Thyroid gland (tissue), 4 donors: ENCODE data around the gene GRK6. TPM values are rescaled to one million over a fixed set of nuclear protein-coding genes. Genes with fewer than 3 reads are reported as not detected.

Source experiments
- DNase-seq, 2 donors: peaks; one replicate each; pipeline ENCODE4 v3.0.0-alpha.2; 2019
- H3K27ac ChIP-seq, 3 donors: fragments of 200-600 bp; sonication (generic); 1 replicate in 2 of 3; 2 replicates in 1 of 3; pipeline ENCODE4 v1.5.1; 2016 to 2019; ENCODE audit warnings: mild to moderate bottlenecking in 1 of 3, moderate library complexity in 1 of 3
- H3K27me3 ChIP-seq: fragments of 200-600 bp; sonication (generic); one replicate; pipeline ENCODE4 v1.5.1; 2019
- H3K36me3 ChIP-seq, 2 donors: fragments of 200-600 bp; sonication (generic); one replicate each; pipeline ENCODE4 v1.5.1; 2016 to 2019
- H3K4me1 ChIP-seq, 2 donors: fragments of 200-600 bp; sonication (generic); one replicate each; pipeline ENCODE4 v1.5.1; 2017 to 2019
- H3K4me3 ChIP-seq, 3 donors: fragments of 200-600 bp; sonication (generic); replicated peaks in 1 of 3; 1 replicate in 2 of 3; 2 replicates in 1 of 3; pipeline ENCODE4 v1.5.1; 2016; ENCODE audit warnings: mild to moderate bottlenecking in 1 of 3
- H3K9me3 ChIP-seq: fragments of 200-600 bp; sonication (generic); one replicate; pipeline ENCODE4 v1.5.1; 2017
- CTCF ChIP-seq, 6 experiments: fragments of 200-600 bp in 3 of 6; fragments of 450-650 bp in 3 of 6; sonication (generic) in 3 of 6; IDR thresholded peaks; one replicate each; pipeline ENCODE4 v1.5.1; 2016 to 2019; ENCODE audit warnings: antibody characterized with exemption in 6 of 6, mild to moderate bottlenecking in 2 of 6, inconsistent platforms in 1 of 6, moderate library complexity in 1 of 6
- POLR2A ChIP-seq, 2 donors: fragments of 450-650 bp; IDR thresholded peaks; one replicate each; pipeline ENCODE4 v1.6.1; 2017; ENCODE audit warnings: antibody characterized with exemption in 2 of 2, mild to moderate bottlenecking in 2 of 2, moderate library complexity in 1 of 2
- WGBS, 2 donors: methylation state at CpG; one replicate each; pipeline ENCODE4 v1.1.5; 2017; 5-methylcytosine and 5-hydroxymethylcytosine counted together
- intact Hi-C: fragments of 100-400 bp; cut with DNase I; formaldehyde crosslinking; loops from one replicate; pipeline ENCODE4 v1.15.1; 2023
- total RNA-seq, 4 donors: library from RNA; depleted of rRNA; stranded (reverse); fragments of >200 nt; gene quantifications; one replicate each; pipeline ENCODE4 v1.2.3, GENCODE V29; 2016

The GRK6 gene
- total RNA-seq, 4 donors from 2014 or later = 14.0 to 27.8 (median 18.8) TPM

- no peak for DNase-seq
- Histone ChIP-seq H3K4me3 (no peak overlapping the region), H3K9me3 (no peaks in the 10 kb centered on the region), H3K4me1 (peaks cover 23 to 29% of the 10 kb centered on the region in 2 donors), H3K27ac (no peak overlapping the region), H3K27me3 (no peaks in the 10 kb centered on the region), H3K36me3 (no peaks in the 10 kb centered on the region)
- intact Hi-C loops = loop anchor here (5.0 kb wide), 1 partner anchor 49 kb away; the partner anchor contains the start of gene PFN3
- WGBS, 2 donors = 84 to 96% methylated on average over 9 of the region's 10 CpGs
- TF ChIP-seq POLR2A (IDR thresholded peaks at IDR 0.05) (no peak), CTCF (IDR thresholded peaks at IDR 0.05) (no peak)
These were observed 24.4 kb downstream of the GRK6 start for GRCh38 chr5:177450667-177451424.

GRCh38 chr5:177452688-177453638, 26.5 kb downstream of the GRK6 start:
- no peak for TF ChIP-seq CTCF (IDR thresholded peaks at IDR 0.05)
- DNase-seq = no peak
- intact Hi-C loops = loop anchor here (5.0 kb wide), 1 partner anchor 51 kb away; the partner anchor contains the start of gene PFN3
- Histone ChIP-seq H3K4me3 (no peak overlapping the region), H3K27ac (no peak overlapping the region), H3K36me3 (peaks cover 2 to 4% of the 10 kb centered on the region in 2 donors), H3K4me1 (peaks cover 10 to 18% of the 10 kb centered on the region in 2 donors), H3K9me3 (no peaks in the 10 kb centered on the region), H3K27me3 (no peaks in the 10 kb centered on the region)
- WGBS, 2 donors = 89 to 91% methylated on average over 11 to 16 of the region's 17 CpGs

GRCh38 chr5:177453852-177454396, 27.4 kb downstream of the GRK6 start:
- intact Hi-C loops = loop anchor here (5.0 kb wide), 1 partner anchor 52 kb away; the partner anchor contains the start of gene PFN3
- 13 to 22% methylated on average over 8 to 22 of the region's 31 CpGs for WGBS, 2 donors
- no peak for TF ChIP-seq POLR2A (IDR thresholded peaks at IDR 0.05)
- no peak for TF ChIP-seq CTCF (IDR thresholded peaks at IDR 0.05)
- H3K27me3 ChIP-seq = no peaks in the 10 kb centered on the region
- H3K4me1 ChIP-seq = peaks cover 10 to 15% of the 10 kb centered on the region in 2 donors
- H3K27ac ChIP-seq = no peak overlapping the region
- peaks cover 11 to 13% of the 10 kb centered on the region in 2 donors for H3K36me3 ChIP-seq
- no peaks in the 10 kb centered on the region for H3K9me3 ChIP-seq
- peak overlapping the region in 1 of 3 donors; percentile 71 for H3K4me3 ChIP-seq
- DNase-seq = peak; percentile 25 to 48

- Histone ChIP-seq H3K9me3 (no peaks in the 10 kb centered on the region), H3K27ac (peak overlapping the region in 2 of 3 donors; percentile 38 to 72), H3K27me3 (no peaks in the 10 kb centered on the region), H3K4me3 (peak overlapping the region; percentile 58 to 71 (median 62)), H3K4me1 (peaks cover 10 to 15% of the 10 kb centered on the region in 2 donors), H3K36me3 (peaks cover 12 to 14% of the 10 kb centered on the region in 2 donors)
- intact Hi-C loops = loop anchor here (5.0 kb wide), 3 partner anchors 52 to 137 kb away; partner anchors contain the start of gene PFN3
- TF ChIP-seq POLR2A (IDR thresholded peaks at IDR 0.05) (no peak), CTCF (IDR thresholded peaks at IDR 0.05) (peak; percentile 58 to 97 (median 93))
- peak; percentile 92 for DNase-seq
- WGBS, 2 donors = 0% methylated on average over 3 of the region's 84 CpGs; no CpG with 5 or more reads in 1 of the 2 donors
These were observed 28.0 kb downstream of the GRK6 start for GRCh38 chr5:177454397-177455035.
